Renal cortex interstitium (tissue), 11 donors: ENCODE results near the gene REM1. TPM values are rescaled to one million over a fixed set of nuclear protein-coding genes. Genes with fewer than 3 reads are reported as not detected.
"Not testable (repeated sequence)": the region's sequence is repeated elsewhere in the genome, so short reads cannot be mapped to it uniquely, and the experiment has no call there.

Source experiments
- DNase-seq, 11 donors: peaks; one replicate each; pipeline ENCODE4 v3.0.0-alpha.2; 2013; ENCODE audit warnings: low read depth in 9 of 11, low spot score in 4 of 11; ENCODE audit errors: extremely low read depth in 1 of 11
- polyA plus RNA-seq, 3 donors: library from polyadenylated mRNA; unstranded; fragments of 120-200 nt; gene quantifications; one replicate each; pipeline ENCODE4 v1.2.1, GENCODE V29; 2013; ENCODE audit not compliant: insufficient read length in 3 of 3

Gene REM1
- polyA plus RNA-seq, 3 donors, result 0.11 to 0.91 (median 0.34) TPM

DNA sequence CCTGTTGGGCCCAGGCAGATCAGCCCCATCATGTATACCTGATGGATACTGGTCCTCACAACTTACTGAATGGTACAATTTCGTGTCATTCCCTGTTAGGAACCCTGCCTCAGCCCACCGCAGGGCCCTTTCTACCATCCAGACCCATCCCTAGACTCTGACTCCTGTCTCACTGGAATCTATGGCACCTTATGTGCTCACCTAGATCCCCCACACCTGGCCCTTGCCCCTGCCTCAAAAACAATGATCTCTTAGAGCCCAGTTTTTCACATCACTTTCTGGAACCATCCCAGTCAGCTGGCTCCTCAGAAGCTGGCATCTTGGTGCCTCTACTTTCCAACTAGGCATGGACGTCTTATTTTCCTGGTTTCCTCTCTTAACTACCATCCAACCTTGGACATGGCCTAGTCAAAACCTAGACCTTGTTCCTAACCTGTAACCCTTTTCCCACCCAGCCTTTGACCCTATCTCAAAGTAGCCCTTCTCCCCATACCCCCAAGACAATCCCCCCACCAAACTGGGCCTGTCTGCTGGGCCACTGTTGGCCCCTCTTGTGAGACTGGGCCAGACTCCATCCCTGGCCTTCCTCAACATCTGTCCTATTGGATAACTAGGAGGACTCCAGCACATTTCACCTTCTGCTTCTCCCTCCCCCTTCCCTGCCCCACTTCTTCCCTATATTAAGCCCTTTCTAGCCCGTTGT lies 40.1 kb downstream of the REM1 start:
- DNase-seq, result no peak

DNA sequence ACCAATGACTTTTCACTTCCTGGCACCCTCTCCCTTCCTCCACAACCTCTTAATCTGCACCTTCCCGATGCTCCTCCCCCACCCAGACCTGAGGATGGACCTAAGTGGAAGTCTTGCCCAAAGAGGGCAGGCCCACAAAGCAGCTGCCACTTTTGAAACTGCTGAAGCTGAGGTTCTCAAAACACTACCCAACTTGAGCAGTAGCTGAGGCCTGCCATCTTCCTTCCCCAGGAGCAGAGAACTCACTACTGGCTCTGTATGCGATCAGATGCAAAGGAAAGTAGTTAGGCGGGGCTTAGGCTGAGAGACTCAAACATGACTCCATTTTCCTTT lies 40.7 kb downstream of the REM1 start:
- DNase-seq, result no peak

DNA sequence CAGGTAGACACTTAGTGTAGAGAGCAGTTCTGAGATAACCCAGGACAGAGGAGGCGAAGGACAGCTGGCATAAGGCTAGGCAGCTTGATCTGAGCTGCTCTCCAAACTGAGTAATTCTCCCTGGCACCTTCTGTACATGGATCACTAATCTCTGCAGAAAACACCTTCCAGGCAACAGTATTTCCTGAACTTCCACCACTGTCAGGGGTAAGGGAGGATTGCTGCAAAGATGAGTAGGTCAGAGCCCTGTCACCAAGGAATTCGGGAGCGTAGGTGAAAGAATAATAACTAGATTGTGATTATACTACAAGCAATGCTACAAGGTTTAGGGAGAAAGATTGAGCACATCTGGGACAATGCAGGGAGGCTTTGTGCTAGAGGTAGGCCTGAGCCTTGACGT lies 41.1 kb downstream of the REM1 start:
- DNase-seq, result no peak

DNA sequence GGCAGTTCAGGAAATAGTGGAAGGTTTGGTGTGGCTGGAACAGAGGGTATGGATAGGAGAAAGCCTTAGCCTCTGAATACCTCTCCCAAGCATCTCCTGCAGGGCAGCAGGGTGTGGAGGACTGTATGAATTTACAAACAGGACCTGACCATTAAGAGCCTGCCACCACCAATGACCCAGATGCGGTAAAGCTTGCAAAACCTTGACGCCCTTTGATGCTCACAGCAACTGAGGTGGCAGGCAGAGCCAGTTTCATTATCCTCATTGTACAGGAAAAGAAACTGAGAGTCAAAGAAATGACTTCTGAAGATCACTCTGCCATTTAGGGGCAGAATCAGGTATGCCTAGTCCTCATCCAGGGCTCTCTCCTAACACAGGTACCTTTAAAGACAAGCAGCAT lies 41.6 kb downstream of the REM1 start:
- no peak for DNase-seq

- no peak for DNase-seq
Observed at GRCh38 chr20:31517373-31517772, 42.3 kb downstream of the REM1 start.

DNA sequence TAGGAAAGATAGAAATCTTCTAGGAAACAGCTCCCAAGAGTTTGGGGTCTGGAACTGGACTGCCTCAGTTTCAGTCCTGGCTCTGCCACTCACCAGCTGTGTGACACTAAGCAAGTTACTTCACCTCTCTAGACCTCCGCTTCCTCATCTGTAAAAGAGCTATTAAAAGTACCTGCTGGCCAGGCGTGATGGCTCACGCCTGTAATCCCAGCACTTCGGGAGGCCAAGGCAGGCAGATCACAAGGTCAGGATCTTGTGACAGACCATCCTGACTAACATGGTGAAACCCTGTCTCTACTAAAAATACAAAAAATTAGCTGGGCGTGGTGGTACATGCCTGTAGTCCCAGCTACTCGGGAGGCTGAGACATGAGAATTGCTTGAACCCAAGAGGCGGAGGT lies 46.2 kb downstream of the REM1 start:
- not testable (repeated sequence) for DNase-seq

DNA sequence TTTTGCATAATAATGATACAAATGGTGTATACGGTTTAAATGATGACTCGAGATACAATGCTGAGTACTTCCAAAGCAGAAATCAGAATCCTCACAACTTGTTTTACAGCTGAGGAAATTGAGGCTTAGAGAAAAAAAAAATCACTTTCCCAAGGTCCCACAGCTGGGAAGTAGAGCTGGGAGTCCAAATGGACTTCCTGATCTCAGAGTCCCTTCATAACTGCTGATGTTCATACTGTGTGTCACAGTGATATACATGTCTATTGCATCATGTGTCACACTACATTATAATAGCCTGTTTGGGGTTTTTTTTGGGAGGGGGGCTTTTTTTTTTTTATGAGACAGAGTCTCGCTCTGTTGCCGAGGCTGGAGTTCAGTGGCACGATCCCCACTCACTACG lies 47.6 kb downstream of the REM1 start:
- no peak for DNase-seq

- DNase-seq, result no peak
Observed at GRCh38 chr20:31523361-31524283, 48.5 kb downstream of the REM1 start.

DNA sequence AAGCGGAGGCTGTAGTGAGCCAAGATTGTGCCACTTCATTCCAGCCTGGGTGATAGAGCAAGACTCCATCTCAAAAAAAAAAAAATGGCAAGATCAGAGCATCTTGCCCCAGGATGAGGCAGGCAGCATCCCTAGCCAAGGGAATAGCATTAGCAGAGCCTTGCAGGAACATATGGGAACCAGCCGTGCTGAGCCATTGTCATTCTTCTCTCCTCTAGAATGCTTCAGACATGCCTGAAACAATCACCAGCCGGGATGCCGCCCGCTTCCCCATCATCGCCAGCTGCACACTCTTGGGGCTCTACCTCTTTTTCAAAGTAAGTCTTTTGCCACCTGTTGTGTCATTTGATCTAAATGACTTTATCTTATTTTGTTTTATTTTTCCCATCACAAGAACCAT lies 52.2 kb downstream of the REM1 start:
- DNase-seq, result no peak

Other genes starting within 250 kb of the REM1 start
- not detected for gene DEFB115, start 217.6 kb upstream of the REM1 start, polyA plus RNA-seq
- not detected for gene DEFB116, start 166.7 kb upstream of the REM1 start, polyA plus RNA-seq
- not detected for gene DEFB118, start 106.7 kb upstream of the REM1 start, polyA plus RNA-seq
- not detected for gene DEFB119, start 84.7 kb upstream of the REM1 start, polyA plus RNA-seq
- gene DEFB121, start 69.1 kb upstream of the REM1 start, polyA plus RNA-seq, result not detected
- gene DEFB123, start 34.7 kb upstream of the REM1 start, polyA plus RNA-seq, result not detected
- under 1 TPM in 1 of 3 donors, not detected in 2; 0.36 TPM for gene DEFB124, start 161 bp upstream of the REM1 start, polyA plus RNA-seq
- 100 to 1,000 TPM; 129 to 156 (median 142) TPM for gene HM13, start 39.2 kb downstream of the REM1 start, polyA plus RNA-seq
- gene ID1, start 130.0 kb downstream of the REM1 start, polyA plus RNA-seq, result 100 to 1,000 TPM; 173 to 221 (median 197) TPM
- gene COX4I2, start 162.6 kb downstream of the REM1 start, polyA plus RNA-seq, result 1 to 10 TPM; 1.3 to 3.0 (median 2.8) TPM
- gene BCL2L1, start 247.6 kb downstream of the REM1 start, polyA plus RNA-seq, result 10 to 100 TPM; 75.0 to 80.7 (median 78.0) TPM